HCT116 (cell line): Measurements from ENCODE around the gene FBXO31.

Experiments used
- CEBPB ChIP-seq: IDR thresholded peaks from 2 replicates; pipeline ENCODE4 v1.6.1; 2012; ENCODE audit warnings: low read depth
- POLR2A ChIP-seq: IDR thresholded peaks from 2 replicates; pipeline ENCODE4 v1.7.0; 2011; ENCODE audit warnings: borderline replicate concordance; ENCODE audit not compliant: insufficient read depth, insufficient read length; ENCODE audit errors: extremely low read depth
- TF ChIP-seq, protein P1 (sequence below): IDR thresholded peaks from 2 replicates; pipeline ENCODE4 v1.6.1; 2012; ENCODE audit warnings: low read depth
- TF ChIP-seq, protein P2 (sequence below), 3 experiments: fragments of 200-600 bp in 1 of 3; sonication (generic) in 1 of 3; IDR thresholded peaks in 2 of 3; conservative IDR thresholded peaks in 1 of 3; 2 replicates each; pipeline ENCODE4 v1.5.1; 2012 to 2017; ENCODE audit warnings: low read depth in 2 of 3, low read length in 2 of 3, antibody characterized with exemption in 1 of 3, borderline replicate concordance in 1 of 3, control low read depth in 1 of 3, mild to moderate bottlenecking in 1 of 3, mixed read lengths in 1 of 3, mixed run types in 1 of 3, moderate library complexity in 1 of 3; ENCODE audit not compliant: insufficient read depth in 1 of 3

- TF ChIP-seq, protein P1, sequence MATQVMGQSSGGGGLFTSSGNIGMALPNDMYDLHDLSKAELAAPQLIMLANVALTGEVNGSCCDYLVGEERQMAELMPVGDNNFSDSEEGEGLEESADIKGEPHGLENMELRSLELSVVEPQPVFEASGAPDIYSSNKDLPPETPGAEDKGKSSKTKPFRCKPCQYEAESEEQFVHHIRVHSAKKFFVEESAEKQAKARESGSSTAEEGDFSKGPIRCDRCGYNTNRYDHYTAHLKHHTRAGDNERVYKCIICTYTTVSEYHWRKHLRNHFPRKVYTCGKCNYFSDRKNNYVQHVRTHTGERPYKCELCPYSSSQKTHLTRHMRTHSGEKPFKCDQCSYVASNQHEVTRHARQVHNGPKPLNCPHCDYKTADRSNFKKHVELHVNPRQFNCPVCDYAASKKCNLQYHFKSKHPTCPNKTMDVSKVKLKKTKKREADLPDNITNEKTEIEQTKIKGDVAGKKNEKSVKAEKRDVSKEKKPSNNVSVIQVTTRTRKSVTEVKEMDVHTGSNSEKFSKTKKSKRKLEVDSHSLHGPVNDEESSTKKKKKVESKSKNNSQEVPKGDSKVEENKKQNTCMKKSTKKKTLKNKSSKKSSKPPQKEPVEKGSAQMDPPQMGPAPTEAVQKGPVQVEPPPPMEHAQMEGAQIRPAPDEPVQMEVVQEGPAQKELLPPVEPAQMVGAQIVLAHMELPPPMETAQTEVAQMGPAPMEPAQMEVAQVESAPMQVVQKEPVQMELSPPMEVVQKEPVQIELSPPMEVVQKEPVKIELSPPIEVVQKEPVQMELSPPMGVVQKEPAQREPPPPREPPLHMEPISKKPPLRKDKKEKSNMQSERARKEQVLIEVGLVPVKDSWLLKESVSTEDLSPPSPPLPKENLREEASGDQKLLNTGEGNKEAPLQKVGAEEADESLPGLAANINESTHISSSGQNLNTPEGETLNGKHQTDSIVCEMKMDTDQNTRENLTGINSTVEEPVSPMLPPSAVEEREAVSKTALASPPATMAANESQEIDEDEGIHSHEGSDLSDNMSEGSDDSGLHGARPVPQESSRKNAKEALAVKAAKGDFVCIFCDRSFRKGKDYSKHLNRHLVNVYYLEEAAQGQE: no peak
- TF ChIP-seq CEBPB (no peak), POLR2A (no peak)
- TF ChIP-seq, protein P2, sequence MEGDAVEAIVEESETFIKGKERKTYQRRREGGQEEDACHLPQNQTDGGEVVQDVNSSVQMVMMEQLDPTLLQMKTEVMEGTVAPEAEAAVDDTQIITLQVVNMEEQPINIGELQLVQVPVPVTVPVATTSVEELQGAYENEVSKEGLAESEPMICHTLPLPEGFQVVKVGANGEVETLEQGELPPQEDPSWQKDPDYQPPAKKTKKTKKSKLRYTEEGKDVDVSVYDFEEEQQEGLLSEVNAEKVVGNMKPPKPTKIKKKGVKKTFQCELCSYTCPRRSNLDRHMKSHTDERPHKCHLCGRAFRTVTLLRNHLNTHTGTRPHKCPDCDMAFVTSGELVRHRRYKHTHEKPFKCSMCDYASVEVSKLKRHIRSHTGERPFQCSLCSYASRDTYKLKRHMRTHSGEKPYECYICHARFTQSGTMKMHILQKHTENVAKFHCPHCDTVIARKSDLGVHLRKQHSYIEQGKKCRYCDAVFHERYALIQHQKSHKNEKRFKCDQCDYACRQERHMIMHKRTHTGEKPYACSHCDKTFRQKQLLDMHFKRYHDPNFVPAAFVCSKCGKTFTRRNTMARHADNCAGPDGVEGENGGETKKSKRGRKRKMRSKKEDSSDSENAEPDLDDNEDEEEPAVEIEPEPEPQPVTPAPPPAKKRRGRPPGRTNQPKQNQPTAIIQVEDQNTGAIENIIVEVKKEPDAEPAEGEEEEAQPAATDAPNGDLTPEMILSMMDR (IDR thresholded peaks at IDR 0.05 in 2 of 3, conservative IDR thresholded peaks at IDR 0.05 in 1 of 3; ENCODE audit: borderline replicate concordance in 1 of 3, insufficient read depth in 1 of 3, low read depth in 2 of 3, low read length in 2 of 3): no peak
Observed at GRCh38 chr16:87350031-87350430, 33.5 kb downstream of the FBXO31 start.
